ENCODE results near the gene RPGRIP1. TPM values are rescaled to one million over a fixed set of nuclear protein-coding genes. Genes with fewer than 3 reads are reported as not detected.

RPGRIP1 gene
- total and polyA plus RNA-seq, 7 donors, result 0.04 to 0.15 TPM; not detected in 5

GRCh38 chr14:21309238-21309636 is 29.4 kb downstream of the RPGRIP1 start:
- DNase-seq (no peak), ATAC-seq (peak in 1 of 4 donors; percentile 17)
- TF ChIP-seq, protein P1, sequence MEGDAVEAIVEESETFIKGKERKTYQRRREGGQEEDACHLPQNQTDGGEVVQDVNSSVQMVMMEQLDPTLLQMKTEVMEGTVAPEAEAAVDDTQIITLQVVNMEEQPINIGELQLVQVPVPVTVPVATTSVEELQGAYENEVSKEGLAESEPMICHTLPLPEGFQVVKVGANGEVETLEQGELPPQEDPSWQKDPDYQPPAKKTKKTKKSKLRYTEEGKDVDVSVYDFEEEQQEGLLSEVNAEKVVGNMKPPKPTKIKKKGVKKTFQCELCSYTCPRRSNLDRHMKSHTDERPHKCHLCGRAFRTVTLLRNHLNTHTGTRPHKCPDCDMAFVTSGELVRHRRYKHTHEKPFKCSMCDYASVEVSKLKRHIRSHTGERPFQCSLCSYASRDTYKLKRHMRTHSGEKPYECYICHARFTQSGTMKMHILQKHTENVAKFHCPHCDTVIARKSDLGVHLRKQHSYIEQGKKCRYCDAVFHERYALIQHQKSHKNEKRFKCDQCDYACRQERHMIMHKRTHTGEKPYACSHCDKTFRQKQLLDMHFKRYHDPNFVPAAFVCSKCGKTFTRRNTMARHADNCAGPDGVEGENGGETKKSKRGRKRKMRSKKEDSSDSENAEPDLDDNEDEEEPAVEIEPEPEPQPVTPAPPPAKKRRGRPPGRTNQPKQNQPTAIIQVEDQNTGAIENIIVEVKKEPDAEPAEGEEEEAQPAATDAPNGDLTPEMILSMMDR (IDR thresholded peaks at IDR 0.05), result no peak
- no peaks in the 10 kb centered on the region for H3K9me3 ChIP-seq
- no peaks in the 10 kb centered on the region for H3K4me1 ChIP-seq
- no peaks in the 10 kb centered on the region for H3K36me3 ChIP-seq (ENCODE audit: insufficient read depth in 1 of 2, low read depth in 1 of 2)
- H3K27me3 ChIP-seq (ENCODE audit: insufficient read depth in 3 of 3, low read length in 2 of 3), result peaks cover 0 to 16% (median 3%) of the 10 kb centered on the region in 3 donors
- H3K27ac ChIP-seq, result no peak overlapping the region
- peak overlapping the region; percentile 53 for H3K4me3 ChIP-seq
- intact Hi-C loops (cut with DNase I), result no loop called here
- 74 to 76% (median 75%) methylated on average over 8 of the region's 8 CpGs for WGBS, 3 donors

DNA sequence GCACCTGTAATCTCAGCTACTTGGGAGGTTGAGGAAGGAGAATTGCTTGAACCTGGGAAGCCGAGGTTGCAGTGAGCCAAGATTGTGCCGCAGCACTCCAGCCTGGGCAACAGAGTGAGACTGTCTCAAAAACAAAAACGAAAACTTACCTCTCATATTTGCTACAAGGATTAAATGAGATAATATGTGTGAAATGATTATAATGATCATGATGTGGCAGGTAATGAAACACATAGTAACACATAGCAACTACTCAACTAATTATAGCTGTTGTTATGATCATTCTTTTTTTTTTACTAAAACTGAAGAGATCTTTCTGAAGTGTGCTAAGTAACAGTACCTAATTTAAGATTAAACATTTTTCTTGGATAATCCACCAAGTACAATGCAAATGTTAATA is 30.1 kb downstream of the RPGRIP1 start:
- ATAC-seq (no peak), DNase-seq (no peak)
- H3K4me3 ChIP-seq, result no peak overlapping the region
- no peak overlapping the region for H3K27ac ChIP-seq
- no peaks in the 10 kb centered on the region for H3K36me3 ChIP-seq (ENCODE audit: insufficient read depth in 1 of 2, low read depth in 1 of 2)
- H3K4me1 ChIP-seq, result no peaks in the 10 kb centered on the region
- H3K9me3 ChIP-seq, result no peaks in the 10 kb centered on the region
- peaks cover 0 to 16% (median 3%) of the 10 kb centered on the region in 3 donors for H3K27me3 ChIP-seq (ENCODE audit: insufficient read depth in 3 of 3, low read length in 2 of 3)
- 93 to 100% (median 98%) methylated on average over 1 to 3 of the region's 3 CpGs for WGBS, 3 donors
- intact Hi-C loops (cut with DNase I), result no loop called here
- TF ChIP-seq, protein P1 (IDR thresholded peaks at IDR 0.05), result no peak

DNA sequence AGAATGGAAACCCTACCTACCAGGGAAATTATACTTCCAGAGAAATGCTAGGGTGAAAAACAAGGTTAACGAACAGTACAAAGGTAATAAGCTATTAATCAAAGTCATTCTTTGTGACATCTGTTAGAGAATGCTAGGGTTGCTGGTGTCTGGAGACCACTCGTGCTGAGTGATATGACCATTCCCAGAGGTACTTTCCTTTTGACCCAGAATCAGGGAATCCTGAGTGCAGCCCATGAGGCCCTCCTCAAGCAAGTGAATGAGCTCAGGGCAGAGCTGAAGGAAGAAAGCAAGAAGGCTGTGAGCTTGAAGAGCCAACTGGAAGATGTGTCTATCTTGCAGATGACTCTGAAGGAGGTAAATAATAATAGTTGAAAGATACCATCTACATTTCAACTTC is 31.7 kb downstream of the RPGRIP1 start:
- DNase-seq (no peak), ATAC-seq (no peak)
- TF ChIP-seq, protein P1 (IDR thresholded peaks at IDR 0.05), result no peak
- intact Hi-C loops (cut with DNase I), result no loop called here
- Histone ChIP-seq H3K4me3 (no peak overlapping the region), H3K27me3 (ENCODE audit: insufficient read depth in 3 of 3, low read length in 2 of 3) (peaks cover 0 to 16% (median 3%) of the 10 kb centered on the region in 3 donors), H3K27ac (no peak overlapping the region), H3K4me1 (no peaks in the 10 kb centered on the region), H3K9me3 (no peaks in the 10 kb centered on the region), H3K36me3 (ENCODE audit: insufficient read depth in 1 of 2, low read depth in 1 of 2) (no peaks in the 10 kb centered on the region)
- WGBS, 3 donors, result 59 to 67% (median 60%) methylated on average over 2 of the region's 2 CpGs

DNA sequence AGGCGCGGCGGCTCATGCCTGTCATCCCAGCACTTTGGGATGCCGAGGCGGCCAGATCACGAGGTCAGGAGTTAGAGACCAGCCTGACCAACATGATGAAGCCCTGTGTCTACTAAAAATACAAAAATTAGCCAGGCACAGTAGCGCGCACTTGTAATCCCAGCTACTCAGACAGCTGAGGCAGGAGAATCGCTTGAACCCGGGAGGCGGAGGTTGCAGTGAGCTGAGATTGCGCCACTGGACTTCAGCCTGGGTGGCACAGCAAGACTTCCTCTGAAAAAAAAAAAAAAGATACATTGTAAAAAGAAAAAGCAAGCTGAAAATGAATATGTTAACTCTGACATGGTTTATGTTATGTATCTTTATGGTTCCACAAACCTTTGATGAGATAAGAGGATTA is 33.6 kb downstream of the RPGRIP1 start:
- Histone ChIP-seq H3K36me3 (ENCODE audit: insufficient read depth in 1 of 2, low read depth in 1 of 2) (no peaks in the 10 kb centered on the region), H3K27me3 (ENCODE audit: insufficient read depth in 3 of 3, low read length in 2 of 3) (peaks cover 0 to 15% (median 3%) of the 10 kb centered on the region in 3 donors), H3K27ac (no peak overlapping the region), H3K4me3 (no peak overlapping the region), H3K9me3 (no peaks in the 10 kb centered on the region), H3K4me1 (no peaks in the 10 kb centered on the region)
- 82 to 87% (median 86%) methylated on average over 12 of the region's 12 CpGs for WGBS, 3 donors
- TF ChIP-seq, protein P1 (IDR thresholded peaks at IDR 0.05), result no peak
- intact Hi-C loops (cut with DNase I), result no loop called here
- ATAC-seq (no peak), DNase-seq (no peak)

GRCh38 chr14:21317398-21317797 is 37.5 kb downstream of the RPGRIP1 start:
- Histone ChIP-seq H3K27ac (no peak overlapping the region), H3K4me3 (no peak overlapping the region), H3K27me3 (ENCODE audit: insufficient read depth in 3 of 3, low read length in 2 of 3) (peaks cover 0 to 5% (median 0%) of the 10 kb centered on the region in 3 donors), H3K36me3 (ENCODE audit: insufficient read depth in 1 of 2, low read depth in 1 of 2) (no peaks in the 10 kb centered on the region), H3K9me3 (no peaks in the 10 kb centered on the region), H3K4me1 (no peaks in the 10 kb centered on the region)
- ATAC-seq, result no peak
- WGBS, 3 donors, result 36 to 42% (median 38%) methylated on average over 3 of the region's 3 CpGs
- intact Hi-C loops (cut with DNase I), result no loop called here
- TF ChIP-seq, protein P1 (IDR thresholded peaks at IDR 0.05), result no peak
- DNase-seq, result no peak
